ENCODE data around the gene BCKDHA.
A peak's percentile ranks its signal among the peaks of the same experiment; 100 is the strongest.
"Not testable (repeated sequence)": the region's sequence is repeated elsewhere in the genome, so short reads cannot be mapped to it uniquely, and the experiment has no call there.

The BCKDHA gene

GRCh38 chr19:41463257-41464256 lies 65.9 kb downstream of the BCKDHA start:
- Mint-ChIP-seq H3K4me3 (peak overlapping the region in 1 of 2 donors; percentile 18), H3K27ac (peak overlapping the region in 1 of 2 donors; percentile 71), H3K27me3 (peaks cover 55% of the 10 kb centered on the region)
- H3K9me3 Mint-ChIP-seq, ATAC-seq, DNase-seq, H3K4me1 Mint-ChIP-seq: not testable (repeated sequence)

All from stimulated activated naive CD8-positive, alpha-beta T cell treated with anti-CD3 and anti-CD28 coated beads, Interleukin-15, amount 100 ng/mL, for 72 hours (primary cell).